ENCODE measurements around the gene SLC7A14. TPM values are rescaled to one million over a fixed set of nuclear protein-coding genes. Genes with fewer than 3 reads are reported as not detected.

SLC7A14 gene
- total and polyA plus RNA-seq, 2 of the 13 experiments (the other 11 are each of a cell fraction or from before 2014, with no cell fraction given): not detected

- WGBS (ENCODE audit: low lambda C conversion rate): 30% methylated on average over 32 of the region's 79 CpGs
- H3K4me1 ChIP-seq (ENCODE audit: insufficient read depth, low read length): peaks cover 51% of the 10 kb centered on the region
- no peaks in the 10 kb centered on the region for H3K36me3 ChIP-seq (replicated peaks in 1 of 2; ENCODE audit: control insufficient read depth in 1 of 2, insufficient read depth in 2 of 2, low read length in 2 of 2)
- peak within 1 kb of the TSS; percentile 54 to 74 (median 55) for H3K4me3 ChIP-seq (replicated peaks in 1 of 3; ENCODE audit: insufficient read depth in 1 of 3, low read depth in 2 of 3, low read length in 3 of 3)
- no peak within 1 kb of the TSS for H3K27ac ChIP-seq (ENCODE audit: extremely low read length, insufficient read depth, low read length)
- H4K20me1 ChIP-seq (ENCODE audit: insufficient read depth, low read length): no peaks in the 10 kb centered on the region
- H3K4me2 ChIP-seq (ENCODE audit: low read depth, low read length): peak within 1 kb of the TSS; percentile 90
- ChIA-PET CTCF (ENCODE audit: low intra/inter-chr PET ratio, low total read pairs) (no interaction called here), POLR2A (no interaction called here)
- peak within 1 kb of the TSS; percentile 26; the same call in 1 of the 2 replicates for H3K9ac ChIP-seq (ENCODE audit: insufficient read depth, low read depth, low read length)
- no peaks in the 10 kb centered on the region for H3K9me3 ChIP-seq (ENCODE audit: low read length)
- in situ Hi-C loops (cut with HindIII; ENCODE audit: extremely low pct_ligation_motif_present, low pct_unique_long_range_greater_than_20kb): loop anchor here (10.0 kb wide), 1 partner anchor 276 kb away; no protein-coding TSS in a partner anchor
- peak; percentile 81 for ATAC-seq
- peak within 1 kb of the TSS; percentile 20 for H2AFZ ChIP-seq (ENCODE audit: low read length)
- intact Hi-C loops (cut with micrococcal nuclease; ENCODE audit: unreplicated experiment): loop anchor here (1.0 kb wide), 1 partner anchor 81 kb away; no protein-coding TSS in a partner anchor
- no peak for DNase-seq (ENCODE audit: low spot score)
- no TSS peak for BruUV-seq (replicated peaks)
- H3K79me2 ChIP-seq (ENCODE audit: insufficient read depth, low read length): no peaks in the 10 kb centered on the region
- H3K27me3 ChIP-seq (ENCODE audit: control insufficient read depth in 1 of 2, insufficient read depth in 2 of 2, low read length in 2 of 2): no peaks in the 10 kb centered on the region; a peak in 1 of 5 replicates
- FAIRE-seq: no peak
- TF ChIP-seq SIN3A (IDR thresholded peaks at IDR 0.05; ENCODE audit: borderline replicate concordance, low read depth, low read length): no peak
- no peak for TF ChIP-seq SOX6 (IDR thresholded peaks at IDR 0.05)
- TF ChIP-seq SOX6 (CRISPR knock-in tag; IDR thresholded peaks at IDR 0.05): no peak
- TF ChIP-seq TAF15 (IDR thresholded peaks at IDR 0.05; ENCODE audit: low read depth, low read length, poor library complexity, severe bottlenecking): no peak
- TF ChIP-seq ZSCAN31 (CRISPR knock-in tag; IDR thresholded peaks at IDR 0.05; ENCODE audit: low read depth): no peak
- no peak for TF ChIP-seq ZFP36L1 (CRISPR knock-in tag; IDR thresholded peaks at IDR 0.05)
- TF ChIP-seq ZNF441 (CRISPR knock-in tag; IDR thresholded peaks at IDR 0.05; ENCODE audit: borderline replicate concordance): no peak
- TF ChIP-seq CAMTA2 (CRISPR knock-in tag; IDR thresholded peaks at IDR 0.05; ENCODE audit: borderline replicate concordance): no peak
- no peak for TF ChIP-seq ZNF557 (CRISPR knock-in tag; IDR thresholded peaks at IDR 0.05)
- TF ChIP-seq AGO1 (IDR thresholded peaks at IDR 0.05; ENCODE audit: low read depth, low read length, poor library complexity, severe bottlenecking): no peak
- TF ChIP-seq BRCA1 (CRISPR knock-in tag; IDR thresholded peaks at IDR 0.05): no peak
- no peak for TF ChIP-seq IKZF4 (CRISPR knock-in tag; IDR thresholded peaks at IDR 0.05; ENCODE audit: borderline replicate concordance, low read depth, not compliant biosample characterization)
- 0 out of 2 replicates have a peak, but pooled peaks have one; percentile 36 for TF ChIP-seq ZBTB10 (CRISPR knock-in tag; IDR thresholded peaks at IDR 0.05; ENCODE audit: borderline replicate concordance)
- TF ChIP-seq MED8 (CRISPR knock-in tag; IDR thresholded peaks at IDR 0.05; ENCODE audit: insufficient replicate concordance): no peak
- no peak for TF ChIP-seq ZNF225 (CRISPR knock-in tag; IDR thresholded peaks at IDR 0.05)
- no peak for TF ChIP-seq ZSCAN5A (CRISPR knock-in tag; IDR thresholded peaks at IDR 0.05; ENCODE audit: borderline replicate concordance)
- no peak for TF ChIP-seq ZNF598 (CRISPR knock-in tag; IDR thresholded peaks at IDR 0.05; ENCODE audit: borderline replicate concordance)
These were observed 167.2 kb downstream of the SLC7A14 start, which contains the start of gene CLDN11 for GRCh38 chr3:170418422-170419398. Gene CLDN11 (plus strand): TSS chr3:170418868. CDS start chr3:170419067, 199 bp downstream.
